GM10248 (cell line): ENCODE measurements around the gene CASKIN1.

Source experiments
- CTCF ChIA-PET: fragments of 300-600 bp; sonication (Branson Sonifier 250); formaldehyde crosslinking; extraction: SDS; loops from one replicate; lab custom pipeline; 2021; ENCODE audit warnings: antibody characterized with exemption; lab: Yijun Ruan, JAX
- POLR2A ChIA-PET: fragments of 350-650 bp; sonication (Branson Sonifier 250); formaldehyde crosslinking; extraction: SDS; loops from one replicate; lab custom pipeline; 2020; ENCODE audit warnings: antibody characterized with exemption; lab: Yijun Ruan, JAX
- DNase-seq: peaks from one replicate; pipeline ENCODE4 v3.0.0; 2012; ENCODE audit errors: extremely low spot score
- CTCF ChIP-seq: IDR thresholded peaks from 2 replicates; pipeline ENCODE4 v1.5.1; 2012; ENCODE audit warnings: mild to moderate bottlenecking, low read depth; ENCODE audit errors: extremely low read depth, missing control alignments, control extremely low read depth

The CASKIN1 gene

GRCh38 chr16:2238838-2239675 lies 42.7 kb upstream of the CASKIN1 start:
- DNase-seq = no peak
- no peak for TF ChIP-seq CTCF
- POLR2A ChIA-PET = interaction anchor here (0.6 to 0.7 kb wide), 2 partner anchors 84 to 249 kb away, joined by 3 to 4 read pairs; partner anchors contain the start of gene TRAF7
- CTCF ChIA-PET = interaction anchor here (1.4 kb wide), 1 partner anchor 235 kb away, joined by 3 read pairs; no protein-coding TSS in a partner anchor

- CTCF ChIA-PET = interaction anchor here (1.2 to 1.4 kb wide), 2 partner anchors 13 to 234 kb away, joined by 3 to 4 read pairs; partner anchors contain the start of gene ECI1
- POLR2A ChIA-PET = interaction anchor here (0.6 to 0.7 kb wide), 2 partner anchors 83 to 250 kb away, joined by 3 to 4 read pairs; partner anchors contain the start of gene TRAF7
- DNase-seq = no peak
- no peak for TF ChIP-seq CTCF
Observed at GRCh38 chr16:2238150-2238837, 41.9 kb upstream of the CASKIN1 start.

GRCh38 chr16:2237493-2238149 lies 41.2 kb upstream of the CASKIN1 start:
- no peak for TF ChIP-seq CTCF
- POLR2A ChIA-PET = interaction anchor here (1.2 kb wide), 1 partner anchor 82 kb away, joined by 3 read pairs; the partner anchor contains the start of gene TRAF7
- no peak for DNase-seq
- CTCF ChIA-PET = interaction anchor here (1.2 to 1.4 kb wide), 2 partner anchors 14 to 234 kb away, joined by 3 to 4 read pairs; partner anchors contain the start of gene ECI1

- POLR2A ChIA-PET = interaction anchor here (1.2 kb wide), 1 partner anchor 82 kb away, joined by 3 read pairs; the partner anchor contains the start of gene TRAF7
- CTCF ChIA-PET = no interaction called here
- no peak for TF ChIP-seq CTCF
- no peak for DNase-seq
Observed at GRCh38 chr16:2237102-2237482, 40.7 kb upstream of the CASKIN1 start.

- no peak for DNase-seq
- ChIA-PET POLR2A (interaction anchor here (1.2 kb wide), 1 partner anchor 81 kb away, joined by 3 read pairs; the partner anchor contains the start of gene TRAF7), CTCF (no interaction called here)
- TF ChIP-seq CTCF = no peak
Observed at GRCh38 chr16:2236337-2237101, 40.1 kb upstream of the CASKIN1 start, which contains the start of gene DNASE1L2. Gene DNASE1L2 (plus strand): TSS chr16:2236444. CDS start chr16:2236817, 373 bp downstream.
